ENCODE measurements around the gene CMTM8. TPM values are rescaled to one million over a fixed set of nuclear protein-coding genes. Genes with fewer than 3 reads are reported as not detected.

The CMTM8 gene
- total RNA-seq, 2 donors from 2014 or later, result 5.8 to 11.6 TPM

DNA sequence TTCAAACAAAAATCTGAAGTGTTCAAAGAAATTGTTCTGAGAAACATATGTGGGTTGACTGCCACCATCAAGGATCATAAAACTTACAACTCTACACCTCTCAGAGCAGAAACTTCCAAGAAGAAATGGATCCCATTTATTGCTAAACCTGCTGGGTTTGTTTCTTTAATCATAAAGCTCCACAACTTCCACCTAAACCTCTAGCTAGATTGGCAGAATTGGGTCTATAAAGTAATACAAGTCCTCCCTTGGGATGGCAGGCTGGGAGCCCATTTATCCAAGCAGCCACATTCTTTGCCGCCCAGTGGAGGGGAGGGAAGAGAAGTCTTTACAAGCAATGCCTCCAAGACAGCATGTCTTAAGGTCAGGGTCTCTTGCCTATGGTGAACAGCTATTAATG is 40.5 kb upstream of the CMTM8 start:
- no peak overlapping the region for H3K27ac ChIP-seq (ENCODE audit: low read depth, low read length)
- H3K4me3 ChIP-seq (ENCODE audit: low read length), result no peak overlapping the region
- Mint-ChIP-seq H3K36me3 (ENCODE audit: low read depth) (no peaks in the 10 kb centered on the region), H3K4me3 (no peak overlapping the region), H3K4me1 (peaks cover 12% of the 10 kb centered on the region), H3K9me3 (no peaks in the 10 kb centered on the region), H3K27ac (no peak overlapping the region), H3K27me3 (ENCODE audit: insufficient read depth) (peaks cover 6% of the 10 kb centered on the region)
- TF ChIP-seq, protein P1, sequence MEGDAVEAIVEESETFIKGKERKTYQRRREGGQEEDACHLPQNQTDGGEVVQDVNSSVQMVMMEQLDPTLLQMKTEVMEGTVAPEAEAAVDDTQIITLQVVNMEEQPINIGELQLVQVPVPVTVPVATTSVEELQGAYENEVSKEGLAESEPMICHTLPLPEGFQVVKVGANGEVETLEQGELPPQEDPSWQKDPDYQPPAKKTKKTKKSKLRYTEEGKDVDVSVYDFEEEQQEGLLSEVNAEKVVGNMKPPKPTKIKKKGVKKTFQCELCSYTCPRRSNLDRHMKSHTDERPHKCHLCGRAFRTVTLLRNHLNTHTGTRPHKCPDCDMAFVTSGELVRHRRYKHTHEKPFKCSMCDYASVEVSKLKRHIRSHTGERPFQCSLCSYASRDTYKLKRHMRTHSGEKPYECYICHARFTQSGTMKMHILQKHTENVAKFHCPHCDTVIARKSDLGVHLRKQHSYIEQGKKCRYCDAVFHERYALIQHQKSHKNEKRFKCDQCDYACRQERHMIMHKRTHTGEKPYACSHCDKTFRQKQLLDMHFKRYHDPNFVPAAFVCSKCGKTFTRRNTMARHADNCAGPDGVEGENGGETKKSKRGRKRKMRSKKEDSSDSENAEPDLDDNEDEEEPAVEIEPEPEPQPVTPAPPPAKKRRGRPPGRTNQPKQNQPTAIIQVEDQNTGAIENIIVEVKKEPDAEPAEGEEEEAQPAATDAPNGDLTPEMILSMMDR (conservative IDR thresholded peaks at IDR 0.05), result no peak
- no peak for DNase-seq
- no peaks in the 10 kb centered on the region for H3K36me3 ChIP-seq (ENCODE audit: control insufficient read depth, insufficient read depth, low read length)
- no peaks in the 10 kb centered on the region for H3K27me3 ChIP-seq (ENCODE audit: control insufficient read depth, insufficient read depth, low read length, poor library complexity, severe bottlenecking)
- peaks cover 6% of the 10 kb centered on the region for H3K4me1 ChIP-seq (ENCODE audit: control insufficient read depth, insufficient read depth, low read length)
- H3K9ac ChIP-seq (ENCODE audit: extremely low read depth, low read length, poor library complexity, severe bottlenecking), result no peak overlapping the region
- H3K9me3 ChIP-seq (ENCODE audit: control insufficient read depth, low read length), result no peaks in the 10 kb centered on the region
- 92% methylated on average over 1 of the region's 1 CpG; no CpG with 5 or more reads in 1 of the 2 experiments for WGBS, 2 experiments (ENCODE audit: insufficient coverage in 1 of 2, insufficient read length in 1 of 2)

DNA sequence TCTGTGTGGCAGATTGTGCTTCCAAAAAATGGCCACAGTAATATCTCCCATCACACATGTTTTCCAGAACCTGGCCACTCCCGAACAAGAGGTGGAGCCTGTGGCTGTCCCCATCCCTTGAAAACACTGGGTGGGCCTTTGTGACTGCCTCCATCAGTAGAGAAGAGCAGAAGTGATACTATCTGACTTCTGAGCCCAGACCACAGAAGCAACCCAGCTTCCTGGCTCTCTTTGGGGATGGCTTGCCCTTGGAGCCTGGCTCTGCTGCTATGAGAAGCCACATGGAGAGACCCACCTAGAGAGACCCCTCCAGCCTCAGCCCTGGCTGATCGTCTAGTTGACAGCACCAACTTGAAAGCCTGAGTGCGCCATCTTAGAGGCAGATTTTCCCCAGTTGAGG is 39.8 kb upstream of the CMTM8 start:
- no peak overlapping the region for H3K9ac ChIP-seq (ENCODE audit: extremely low read depth, low read length, poor library complexity, severe bottlenecking)
- H3K27me3 ChIP-seq (ENCODE audit: control insufficient read depth, insufficient read depth, low read length, poor library complexity, severe bottlenecking), result no peaks in the 10 kb centered on the region
- Mint-ChIP-seq H3K36me3 (ENCODE audit: low read depth) (no peaks in the 10 kb centered on the region), H3K4me3 (no peak overlapping the region), H3K27me3 (ENCODE audit: insufficient read depth) (peaks cover 4% of the 10 kb centered on the region), H3K4me1 (peaks cover 12% of the 10 kb centered on the region), H3K27ac (no peak overlapping the region), H3K9me3 (no peaks in the 10 kb centered on the region)
- peaks cover 6% of the 10 kb centered on the region for H3K4me1 ChIP-seq (ENCODE audit: control insufficient read depth, insufficient read depth, low read length)
- H3K9me3 ChIP-seq (ENCODE audit: control insufficient read depth, low read length), result no peaks in the 10 kb centered on the region
- no peaks in the 10 kb centered on the region for H3K36me3 ChIP-seq (ENCODE audit: control insufficient read depth, insufficient read depth, low read length)
- no peak overlapping the region for H3K27ac ChIP-seq (ENCODE audit: low read depth, low read length)
- DNase-seq, result no peak
- TF ChIP-seq, protein P1 (conservative IDR thresholded peaks at IDR 0.05), result no peak
- 94 to 100% methylated on average over 1 to 3 of the region's 3 CpGs for WGBS, 2 experiments (ENCODE audit: insufficient coverage in 1 of 2, insufficient read length in 1 of 2)
- no peak overlapping the region for H3K4me3 ChIP-seq (ENCODE audit: low read length)

DNA sequence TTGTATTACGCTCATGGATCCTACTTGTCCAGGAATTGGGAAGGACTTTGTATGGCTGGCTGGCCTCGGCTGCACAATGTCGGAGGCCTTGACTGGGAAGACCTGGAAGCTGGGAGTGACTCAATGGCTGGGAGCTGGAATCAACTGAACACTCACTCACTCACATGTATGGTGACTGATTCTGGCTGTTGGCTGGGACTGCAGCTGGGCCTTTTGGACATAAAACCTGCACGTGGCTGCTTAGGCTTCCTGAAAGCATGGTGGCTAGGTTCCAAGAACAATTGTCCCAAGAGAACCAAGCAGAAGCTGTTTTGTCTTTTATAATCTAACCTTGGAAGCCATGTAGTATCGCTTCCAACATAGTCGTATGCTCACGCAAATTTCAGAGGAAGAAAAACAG is 38.0 kb upstream of the CMTM8 start:
- H3K36me3 ChIP-seq (ENCODE audit: control insufficient read depth, insufficient read depth, low read length), result no peaks in the 10 kb centered on the region
- Mint-ChIP-seq H3K27ac (no peak overlapping the region), H3K4me3 (no peak overlapping the region), H3K27me3 (ENCODE audit: insufficient read depth) (peaks cover 3% of the 10 kb centered on the region), H3K9me3 (no peaks in the 10 kb centered on the region), H3K4me1 (peaks cover 2% of the 10 kb centered on the region), H3K36me3 (ENCODE audit: low read depth) (no peaks in the 10 kb centered on the region)
- no peak overlapping the region for H3K9ac ChIP-seq (ENCODE audit: extremely low read depth, low read length, poor library complexity, severe bottlenecking)
- H3K4me3 ChIP-seq (ENCODE audit: low read length), result no peak overlapping the region
- DNase-seq, result no peak
- no peaks in the 10 kb centered on the region for H3K27me3 ChIP-seq (ENCODE audit: control insufficient read depth, insufficient read depth, low read length, poor library complexity, severe bottlenecking)
- TF ChIP-seq, protein P1 (conservative IDR thresholded peaks at IDR 0.05), result no peak
- 94% methylated on average over 6 to 7 of the region's 7 CpGs for WGBS, 2 experiments (ENCODE audit: insufficient coverage in 1 of 2, insufficient read length in 1 of 2)
- no peaks in the 10 kb centered on the region for H3K4me1 ChIP-seq (ENCODE audit: control insufficient read depth, insufficient read depth, low read length)
- H3K9me3 ChIP-seq (ENCODE audit: control insufficient read depth, low read length), result no peaks in the 10 kb centered on the region
- H3K27ac ChIP-seq (ENCODE audit: low read depth, low read length), result no peak overlapping the region
